HG03432 (cell line): Measurements from ENCODE around the gene HOXA2.

Experiments used
- ATAC-seq: cut with Tn5 transposase; IDR thresholded peaks from one replicate; pipeline ENCODE4 v1.9.1; 2021; ENCODE audit warnings: mild to moderate bottlenecking, moderate library complexity; ENCODE audit not compliant: unreplicated experiment

Gene HOXA2

DNA sequence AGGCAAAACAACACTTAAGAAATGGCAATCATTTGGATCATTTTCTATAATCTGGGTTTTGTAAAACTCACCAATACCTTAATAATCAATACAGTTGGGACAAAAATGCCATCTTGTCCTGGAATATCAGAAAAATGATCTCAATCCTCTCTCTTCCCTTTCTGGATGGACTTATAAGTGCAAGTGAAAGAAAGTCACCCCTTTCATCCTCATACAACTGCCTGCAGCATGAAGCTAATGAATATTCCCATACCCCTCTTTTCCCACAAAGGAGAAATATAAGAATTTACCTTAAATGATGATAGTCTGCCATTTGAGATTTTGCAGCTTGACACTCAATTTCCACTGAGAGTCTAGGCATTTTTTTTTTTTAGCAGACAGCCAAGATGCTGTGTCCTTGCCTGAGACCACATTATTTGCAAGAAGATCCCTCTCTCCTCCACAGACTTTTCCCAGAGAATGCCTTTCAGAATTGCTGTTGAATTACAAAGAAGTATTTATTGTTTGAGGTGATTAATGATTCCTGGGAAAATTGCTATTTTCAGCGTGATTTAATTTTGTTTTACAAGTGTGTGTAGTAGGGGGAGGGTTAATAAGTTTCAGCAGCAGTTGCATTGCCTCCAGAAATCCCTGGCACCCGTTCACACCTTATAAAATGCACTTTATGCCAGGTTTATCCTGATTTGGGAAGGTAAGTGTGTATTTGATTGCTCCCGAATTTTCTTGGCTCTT is 24.3 kb upstream of the HOXA2 start:
- no peak for ATAC-seq

DNA sequence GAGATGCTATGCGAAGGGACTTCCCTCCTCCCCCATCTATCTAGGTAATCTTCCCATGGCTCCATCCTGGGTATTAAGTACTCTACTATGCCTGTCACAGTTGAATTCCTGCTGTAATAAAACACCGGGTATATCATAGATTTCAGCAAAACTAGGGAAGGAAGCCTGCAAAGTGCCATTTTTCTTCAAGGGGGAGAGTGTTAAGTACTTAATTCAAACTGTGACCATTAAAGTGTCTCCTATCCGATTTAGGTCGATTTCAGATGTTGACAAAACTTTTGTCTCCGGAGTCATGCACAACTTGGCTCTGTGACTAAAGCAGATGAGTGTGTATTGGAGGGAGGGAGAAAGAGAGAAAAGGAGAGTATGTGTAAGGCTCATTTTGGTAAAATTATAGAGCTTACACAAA is 23.5 kb upstream of the HOXA2 start:
- no peak for ATAC-seq

DNA sequence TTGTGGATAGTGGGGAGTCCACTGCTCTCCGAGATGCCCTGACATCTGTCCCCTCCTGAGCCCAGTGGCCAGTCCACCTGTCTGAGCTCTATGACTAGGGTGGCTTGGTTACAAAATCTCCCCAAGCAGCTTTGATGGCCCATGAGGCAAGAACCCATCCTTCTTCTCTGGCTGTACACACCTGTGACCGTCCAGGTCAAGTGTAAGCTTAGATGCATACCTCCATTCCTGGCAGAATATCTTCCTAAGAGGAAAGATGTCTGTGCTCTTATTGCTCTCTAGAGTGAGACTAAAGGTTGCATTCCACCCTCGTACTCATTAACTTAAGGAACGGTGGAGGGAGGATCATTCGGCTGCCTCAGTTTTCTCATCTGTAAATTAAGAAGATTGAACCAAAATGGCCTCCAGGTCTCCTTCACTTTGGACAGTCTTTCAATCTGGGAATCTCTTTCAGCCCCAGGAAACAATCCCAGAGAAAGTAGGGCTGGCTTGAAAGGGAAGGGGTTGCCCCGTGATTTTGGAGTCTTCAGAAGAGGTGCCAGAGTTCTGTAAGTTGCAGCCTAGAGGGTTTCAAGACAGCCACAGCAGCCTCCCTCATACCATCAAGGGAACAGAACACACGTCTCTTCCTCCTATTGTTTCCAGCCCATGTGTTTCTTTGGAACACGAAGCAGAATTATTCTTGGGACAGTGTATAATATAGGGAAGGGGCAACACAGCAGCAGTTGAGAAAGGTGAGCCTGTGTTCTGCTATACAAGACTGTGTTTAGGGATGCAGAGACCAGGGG is 22.6 kb upstream of the HOXA2 start:
- ATAC-seq = no peak

DNA sequence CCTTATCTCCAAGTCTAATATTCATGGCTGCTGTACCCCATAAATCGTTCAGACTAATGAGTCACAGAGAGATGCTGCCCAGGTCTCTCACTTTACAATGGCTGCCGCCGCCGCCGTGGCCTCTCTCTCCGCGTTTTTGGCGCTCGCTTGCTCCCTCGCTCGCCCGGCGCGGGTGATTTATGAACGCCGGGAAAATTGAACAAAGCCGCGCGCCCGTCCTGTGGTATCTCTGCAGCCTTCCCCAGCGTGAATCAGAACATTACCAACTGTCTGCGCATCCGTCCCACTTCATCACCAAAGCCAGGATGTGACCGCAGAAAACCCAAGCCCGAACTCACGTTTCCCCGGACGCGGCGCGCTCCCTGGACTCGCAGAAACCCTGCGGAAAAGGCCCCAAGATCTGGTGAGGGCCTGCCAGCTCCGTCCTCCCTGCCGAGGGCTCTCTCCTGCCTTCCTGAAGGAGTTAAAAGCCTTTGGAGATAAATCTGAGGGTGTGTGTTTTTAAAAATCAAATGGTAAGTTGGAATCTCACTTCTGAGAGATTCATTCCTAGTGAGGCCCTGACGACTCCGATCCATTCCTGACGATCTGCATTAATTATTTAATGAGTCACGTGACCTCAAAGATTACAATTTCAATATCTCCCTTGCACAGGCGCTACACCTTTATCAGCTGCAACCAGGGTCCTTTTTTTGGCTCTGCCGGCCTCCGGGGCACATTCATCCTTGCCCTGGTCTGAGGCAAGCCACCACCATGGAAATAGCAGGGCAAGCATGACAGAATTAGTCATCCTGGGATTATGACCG is 21.8 kb upstream of the HOXA2 start:
- no peak for ATAC-seq

DNA sequence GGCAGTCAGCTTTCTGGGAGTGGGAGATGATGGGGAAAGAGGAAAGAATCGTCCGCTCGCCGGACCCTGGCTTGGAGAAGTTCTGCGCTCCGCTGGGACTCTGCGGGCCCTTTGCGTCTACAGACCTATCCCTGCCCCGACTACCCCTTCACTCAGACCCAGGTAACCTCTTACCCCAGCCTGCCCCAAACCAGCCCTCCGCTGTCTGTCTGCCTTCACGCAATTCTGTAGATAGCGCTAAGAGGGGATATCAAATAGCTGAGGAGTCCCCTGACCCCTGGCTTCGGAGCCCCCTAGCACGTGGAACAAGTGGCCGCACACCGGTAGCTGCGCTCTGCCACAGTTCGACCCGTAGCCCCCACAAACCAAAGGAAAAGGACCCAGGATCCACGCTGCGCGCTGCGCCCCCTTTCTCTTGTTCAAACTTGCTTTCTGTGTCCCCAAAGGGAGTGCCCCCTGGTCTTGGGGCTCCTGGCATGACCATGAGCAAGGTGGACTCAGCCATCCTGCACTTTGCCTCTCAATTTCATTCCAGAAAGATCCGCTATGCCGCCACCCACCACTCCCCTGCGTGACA is 21.1 kb upstream of the HOXA2 start:
- ATAC-seq = no peak

DNA sequence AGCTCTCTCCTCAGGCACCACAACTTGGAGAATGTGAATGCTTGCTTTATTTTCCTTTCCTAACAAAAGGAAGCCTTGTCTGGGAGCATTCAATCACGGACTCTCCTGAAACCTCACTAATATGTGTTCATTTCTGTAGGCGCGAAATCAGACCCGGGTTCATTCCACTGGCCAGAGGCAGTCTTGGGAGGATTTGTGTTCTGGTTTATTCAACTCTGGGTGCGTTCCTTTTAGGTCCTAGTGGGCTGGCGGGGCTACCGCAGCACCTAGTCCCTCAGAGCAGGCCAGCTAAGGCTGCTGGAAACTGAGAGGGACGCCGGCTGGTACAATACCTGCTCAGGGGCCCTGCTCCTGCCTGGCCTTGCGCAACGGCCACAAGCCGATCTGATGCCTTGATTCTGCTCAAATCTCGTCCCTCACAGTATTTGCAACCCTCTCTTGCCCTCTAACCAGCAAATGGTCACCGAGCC is 20.6 kb upstream of the HOXA2 start:
- no peak for ATAC-seq

DNA sequence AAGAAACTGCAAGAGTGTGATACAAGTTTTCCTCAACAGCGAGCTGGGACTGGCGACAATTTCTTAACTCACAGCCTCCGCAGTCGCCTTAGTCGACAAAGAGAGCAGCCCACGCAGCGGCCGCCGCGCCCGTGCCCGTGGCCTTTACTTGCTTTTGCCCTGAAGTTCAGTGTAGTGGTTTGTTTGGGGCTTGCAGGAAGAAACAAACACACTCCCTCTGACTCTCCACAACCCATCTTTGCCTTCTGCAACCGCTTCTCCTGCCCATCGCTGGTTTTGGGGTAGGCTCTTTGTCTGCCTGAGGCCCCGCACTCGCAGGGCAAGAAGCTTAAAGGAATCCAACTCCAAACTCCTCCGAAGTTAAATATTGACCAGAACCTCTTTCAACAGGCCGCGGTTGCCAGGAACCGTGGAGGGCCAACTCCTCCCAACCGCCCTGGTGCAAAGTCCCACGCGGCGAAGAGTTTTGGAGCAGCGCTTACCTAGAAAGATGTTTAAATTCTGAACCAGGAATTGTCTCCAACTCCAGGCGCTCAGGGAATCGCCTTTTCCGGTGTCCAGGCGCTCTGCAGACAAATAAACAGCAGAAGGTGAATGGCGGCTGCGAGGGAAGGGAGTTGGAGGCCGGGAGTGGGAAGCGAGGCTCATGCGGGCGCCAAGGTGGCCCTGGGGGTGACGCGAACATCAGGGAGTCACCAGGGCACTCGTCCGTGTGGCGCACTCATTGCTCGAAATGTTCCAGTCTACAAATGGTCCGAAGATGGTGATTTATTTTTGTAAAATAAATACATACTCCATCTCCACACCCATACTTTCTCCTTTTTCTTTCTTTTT is 19.8 kb upstream of the HOXA2 start:
- ATAC-seq = no peak

DNA sequence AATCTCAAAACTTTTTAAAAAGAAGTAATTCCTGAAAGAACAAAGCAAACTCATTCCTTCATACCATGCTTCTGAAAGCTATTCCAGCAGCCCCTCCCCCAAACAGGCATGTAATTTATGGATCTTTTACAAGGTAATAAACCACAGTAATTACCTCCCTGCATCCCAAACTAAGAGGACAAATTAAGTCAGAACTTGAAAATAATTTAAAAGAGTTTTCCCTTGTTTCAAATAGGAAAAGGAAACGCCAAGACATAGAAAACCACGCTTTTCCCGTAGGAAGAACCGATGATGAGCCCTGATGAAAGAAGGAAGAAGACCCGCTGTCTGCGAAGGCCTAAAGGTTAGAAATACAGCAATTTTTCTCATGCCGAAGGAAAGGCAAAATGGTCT is 19.2 kb upstream of the HOXA2 start:
- ATAC-seq = no peak

DNA sequence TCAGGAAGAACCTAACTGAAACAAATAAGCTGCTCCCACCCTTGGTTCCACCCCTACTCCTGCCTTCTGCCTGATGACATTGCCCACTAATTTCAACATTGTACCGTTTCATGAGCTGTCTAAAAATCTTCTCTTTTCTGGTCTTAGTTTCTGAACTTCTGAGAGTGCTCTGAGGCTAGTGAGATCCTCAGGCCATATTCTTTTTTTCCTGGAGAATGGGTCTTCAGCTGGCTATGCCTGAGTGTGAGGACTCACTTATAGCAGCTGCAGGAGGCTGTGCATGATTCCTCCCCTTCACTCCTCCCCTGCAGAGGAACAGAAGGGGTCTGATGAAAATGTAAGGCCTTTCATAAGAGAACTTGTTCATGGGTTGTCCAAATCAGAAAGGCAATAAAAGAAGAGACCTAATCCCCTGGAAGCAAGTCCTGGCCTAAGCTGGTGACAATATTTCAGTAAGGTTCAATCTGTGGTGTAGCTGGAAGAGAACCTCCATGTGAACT is 17.0 kb upstream of the HOXA2 start:
- ATAC-seq = no peak

DNA sequence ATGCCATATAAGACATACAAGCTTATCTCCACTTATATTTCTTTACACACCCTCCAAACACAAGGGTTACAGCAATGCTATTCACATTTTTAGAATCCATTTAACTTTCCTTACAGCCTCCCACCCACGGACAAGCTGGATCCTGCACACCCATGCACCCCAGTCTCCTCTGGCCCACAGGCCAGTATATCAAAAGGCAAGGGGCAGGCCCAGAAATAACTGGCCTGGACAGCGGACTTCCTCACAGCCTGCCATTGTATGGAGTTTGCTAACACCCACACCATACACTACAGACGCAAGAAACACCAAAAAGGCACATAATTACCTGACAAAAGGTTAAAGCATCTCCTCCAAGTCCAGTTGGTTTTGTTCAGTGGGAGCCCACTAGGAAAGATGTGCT is 16.1 kb upstream of the HOXA2 start:
- ATAC-seq = no peak

DNA sequence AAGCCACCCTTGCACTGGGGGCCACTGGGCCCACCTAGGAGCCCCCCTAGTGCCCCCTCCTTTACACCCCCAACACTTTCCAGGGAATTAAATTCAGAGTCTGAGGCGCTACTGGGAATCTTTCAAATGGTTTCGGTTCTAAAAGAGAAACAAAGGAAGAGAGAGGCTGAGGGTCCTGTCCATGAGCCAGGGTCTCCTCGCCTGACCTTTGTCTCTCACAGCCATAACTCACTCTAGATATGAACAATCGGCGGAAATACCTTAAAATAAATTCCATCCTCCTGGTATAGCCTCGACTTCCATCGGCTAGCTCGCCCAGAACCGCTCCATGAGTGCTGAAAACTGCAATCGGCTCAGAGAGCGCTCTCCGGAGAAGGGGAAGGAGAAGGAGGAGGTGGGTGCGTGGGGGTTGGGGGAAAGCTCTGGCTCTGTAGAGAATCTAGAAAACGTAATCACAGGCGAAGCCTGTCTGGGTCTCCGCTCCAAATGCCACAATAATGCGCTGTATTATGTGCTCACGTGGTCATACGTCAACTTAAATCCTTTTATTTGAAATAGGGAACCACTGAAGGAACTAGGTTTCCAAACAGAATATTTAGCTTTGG is 15.5 kb upstream of the HOXA2 start:
- ATAC-seq = no peak

DNA sequence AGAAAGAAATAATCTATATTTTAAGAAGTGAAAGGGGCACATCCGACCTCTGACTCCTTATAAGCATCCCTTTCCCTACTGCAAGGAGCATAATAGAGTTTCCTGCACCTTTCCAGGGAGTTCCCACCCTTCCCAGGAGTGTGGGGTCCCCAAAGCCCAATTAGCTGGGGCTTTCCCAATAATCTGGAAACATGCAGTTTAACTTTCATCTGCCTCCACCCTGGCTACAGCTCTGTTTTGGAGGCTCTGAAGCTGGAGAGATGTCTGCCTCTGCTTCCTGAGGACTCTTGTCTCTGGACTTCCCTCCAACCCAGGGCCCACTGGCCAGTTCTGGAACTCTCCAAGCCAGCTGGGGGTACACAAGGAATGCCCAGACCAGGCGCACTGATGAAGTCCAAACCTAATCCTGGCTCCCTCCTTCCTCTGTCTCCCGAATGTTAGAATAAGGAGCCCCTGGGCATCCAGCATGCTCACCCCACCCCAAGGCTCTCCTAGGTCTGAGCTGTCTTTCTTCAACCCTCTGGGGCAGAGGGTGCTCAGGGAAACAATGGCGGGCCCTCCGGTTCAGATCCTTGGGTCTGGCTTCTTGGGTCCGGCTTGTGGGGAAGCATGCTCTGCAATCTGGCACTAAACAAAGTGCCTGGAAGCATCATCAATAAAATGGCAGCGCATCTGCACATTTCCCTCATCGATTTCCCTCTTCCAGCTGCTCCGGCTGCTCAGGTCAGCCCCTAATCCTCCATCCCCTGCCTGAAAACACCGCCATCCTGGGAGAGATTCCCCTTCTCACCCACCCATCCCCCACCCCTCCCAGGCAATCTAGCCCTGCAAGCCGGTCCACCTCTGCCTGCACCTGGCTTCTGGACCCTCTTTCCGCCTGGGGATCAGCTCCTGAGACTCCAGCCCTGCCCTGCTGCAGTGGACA is 14.7 kb upstream of the HOXA2 start:
- no peak for ATAC-seq

DNA sequence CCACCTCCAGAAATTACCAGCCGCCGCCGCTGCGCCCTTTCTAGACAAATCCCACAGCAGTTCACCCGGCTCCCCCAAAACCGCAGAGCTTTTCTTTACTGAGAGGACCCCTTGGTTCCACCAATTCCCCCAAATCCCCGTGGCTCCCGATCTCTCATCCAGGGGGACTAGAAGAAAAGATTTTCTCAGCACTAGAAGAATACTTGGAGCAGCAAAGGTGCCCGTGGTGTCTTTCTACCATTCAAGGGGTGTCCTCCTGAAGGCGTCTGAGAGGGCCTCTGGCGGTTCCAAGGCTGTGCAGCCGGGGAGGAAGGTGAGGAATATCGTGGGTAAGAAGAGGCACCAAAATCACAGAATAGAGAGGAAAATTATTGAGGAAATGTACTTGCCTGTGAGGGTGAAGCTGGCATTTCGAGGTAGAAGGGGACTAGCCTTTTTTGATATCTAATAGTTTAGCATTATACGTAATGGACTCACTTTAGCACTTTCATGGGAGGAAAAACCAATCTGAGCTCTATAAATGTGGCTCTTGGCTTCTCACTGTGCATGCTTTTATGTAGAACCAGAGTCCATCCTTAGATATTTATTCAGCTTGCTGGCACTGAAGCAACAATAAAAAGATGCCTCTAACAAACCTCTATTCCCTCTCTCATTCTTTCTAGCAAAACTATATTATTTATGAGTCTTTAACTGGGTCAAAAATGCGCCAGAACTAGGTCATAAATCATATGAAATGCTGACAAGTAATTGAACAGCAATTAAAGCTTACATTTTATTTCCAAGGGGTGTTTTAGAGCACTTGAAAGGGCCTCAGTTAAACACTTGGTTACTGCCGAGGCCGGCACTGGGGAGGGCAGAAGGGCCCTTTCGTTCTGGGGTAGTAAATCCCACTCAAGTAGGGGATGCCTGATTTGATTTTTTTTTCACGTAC is 13.8 kb upstream of the HOXA2 start:
- no peak for ATAC-seq

DNA sequence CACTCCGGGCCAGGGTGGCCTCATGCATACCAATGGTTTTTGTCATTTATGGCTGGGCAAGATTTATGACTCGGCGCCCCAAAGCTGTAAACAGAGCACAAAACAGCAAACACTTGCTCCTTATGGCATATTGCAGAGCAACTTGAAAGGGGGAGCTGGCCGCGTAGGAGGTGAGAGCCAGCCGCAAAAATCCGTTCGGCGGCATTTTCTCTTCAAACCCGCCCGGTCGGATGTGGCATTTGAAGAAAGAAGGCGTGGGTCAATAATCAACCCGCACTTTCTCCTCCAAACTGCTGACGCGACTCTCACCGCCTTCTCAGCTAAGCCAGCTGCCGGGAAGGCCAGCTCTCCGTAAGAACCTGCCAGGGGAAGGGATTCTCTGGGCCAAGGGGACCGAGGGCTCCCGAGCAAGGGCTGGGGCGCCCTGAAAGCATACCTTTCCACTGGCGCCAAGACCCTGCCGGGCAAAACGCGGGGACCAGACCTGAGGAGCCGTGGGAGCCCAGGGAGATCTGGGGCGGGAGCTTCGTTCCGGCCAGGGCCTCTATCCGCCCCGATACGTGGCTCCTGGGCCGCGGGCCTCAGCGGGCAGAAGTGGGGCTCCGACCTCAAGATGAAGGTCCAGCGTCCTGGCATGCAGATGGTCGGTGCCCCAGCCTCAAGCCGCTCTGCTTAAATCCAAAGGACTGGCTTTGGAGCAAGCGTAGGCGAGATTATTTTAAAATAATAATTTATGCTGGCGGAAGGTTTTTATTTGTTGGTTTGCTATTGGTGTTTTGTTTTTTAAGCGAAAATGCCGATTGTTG is 12.9 kb upstream of the HOXA2 start:
- ATAC-seq = no peak

DNA sequence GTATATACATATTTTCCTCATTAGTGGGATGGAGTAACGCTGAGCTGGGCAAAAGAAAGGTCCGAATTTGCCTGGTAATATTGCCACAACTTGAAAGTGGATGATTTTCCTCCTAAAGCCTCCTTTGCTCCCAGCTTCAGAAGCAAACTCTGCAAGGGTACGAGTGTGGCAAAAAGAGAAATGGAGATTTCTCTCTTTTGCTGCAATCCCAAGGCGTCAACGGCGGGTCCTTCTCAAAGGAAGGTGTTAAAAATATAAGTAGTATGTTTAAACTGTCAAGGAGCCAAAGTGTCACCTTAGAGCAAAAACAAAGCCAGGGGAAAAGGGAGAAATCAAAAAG is 12.4 kb upstream of the HOXA2 start:
- no peak for ATAC-seq

DNA sequence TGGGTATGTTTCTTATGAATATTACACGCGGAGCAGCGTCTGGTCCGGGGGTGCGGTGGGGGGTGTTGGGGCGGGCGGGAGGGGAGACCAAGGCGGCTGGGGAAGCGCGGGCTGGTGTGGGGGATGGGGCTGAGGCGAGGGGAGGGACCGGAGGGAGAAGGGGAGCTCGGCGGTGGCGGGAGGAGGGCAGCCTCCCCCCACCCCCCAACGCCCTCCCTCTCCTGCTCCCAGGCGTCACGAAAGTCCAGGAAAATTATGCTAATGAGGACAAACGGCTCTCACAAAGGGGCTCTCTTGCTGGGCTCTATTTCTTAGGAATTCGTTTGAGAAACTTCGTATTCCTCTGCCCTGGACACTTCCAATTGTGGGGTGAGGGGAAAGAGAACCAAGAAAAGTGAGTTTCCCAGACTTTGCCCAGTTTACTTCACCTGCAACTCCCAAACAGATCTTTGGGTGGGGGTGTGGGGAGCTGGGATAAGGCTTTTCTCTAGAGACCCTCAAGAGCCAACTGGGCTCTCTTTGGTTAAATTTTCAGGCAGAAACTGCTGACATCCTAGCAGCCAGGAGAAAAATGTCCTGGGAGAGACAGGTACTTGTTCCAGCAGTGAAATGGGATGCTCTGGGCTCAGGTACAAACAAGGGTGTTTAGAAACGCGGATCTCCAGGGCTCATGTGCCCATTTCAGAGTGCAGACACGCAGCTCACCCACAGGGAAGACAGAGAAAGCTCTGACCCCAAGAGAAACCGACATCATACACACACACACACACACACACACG is 11.7 kb upstream of the HOXA2 start:
- ATAC-seq = no peak
